DMS114 treated with DMSO at 0.1 percent for 48 hours (cell line): Measurements from ENCODE around the gene THSD7A.

ENCODE experiments used
- DNase-seq: peaks from one replicate; lab custom pipeline; 2025; ENCODE audit not compliant: unreplicated experiment; lab: John Stamatoyannopoulos, UW

The THSD7A gene

DNA sequence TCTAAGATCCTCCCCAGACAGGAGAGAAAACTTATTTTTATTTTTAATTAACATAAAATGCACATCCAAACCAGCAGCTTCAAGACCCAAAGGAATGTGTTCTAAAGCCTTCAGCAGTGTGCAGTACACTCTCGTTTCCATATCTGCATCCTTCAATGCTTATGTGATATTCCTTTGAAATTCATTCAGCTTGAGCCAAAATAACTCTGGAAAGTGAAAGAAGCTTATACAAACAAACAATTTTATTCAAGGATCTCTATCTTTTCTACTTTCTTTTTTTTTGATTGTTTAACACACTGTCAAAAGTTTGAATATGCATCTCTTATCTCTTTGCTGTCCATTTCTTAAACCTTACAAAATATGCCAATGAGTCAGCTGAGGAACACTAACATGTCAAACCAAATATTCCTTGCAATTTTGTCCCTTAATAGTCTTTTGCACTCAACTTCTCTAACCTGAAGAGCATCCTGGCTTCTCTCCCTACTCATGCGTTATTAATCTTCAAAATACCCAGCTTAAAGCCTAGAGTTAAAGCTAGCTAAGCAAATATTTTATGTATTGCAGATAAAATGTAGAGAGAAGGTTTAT is 124.3 kb downstream of the THSD7A start:
- DNase-seq, result peak; percentile 37

- DNase-seq, result no peak
Observed at GRCh38 chr7:11706666-11707605, 125.1 kb downstream of the THSD7A start.

- DNase-seq, result no peak
Observed at GRCh38 chr7:11703829-11704228, 128.2 kb downstream of the THSD7A start.

DNA sequence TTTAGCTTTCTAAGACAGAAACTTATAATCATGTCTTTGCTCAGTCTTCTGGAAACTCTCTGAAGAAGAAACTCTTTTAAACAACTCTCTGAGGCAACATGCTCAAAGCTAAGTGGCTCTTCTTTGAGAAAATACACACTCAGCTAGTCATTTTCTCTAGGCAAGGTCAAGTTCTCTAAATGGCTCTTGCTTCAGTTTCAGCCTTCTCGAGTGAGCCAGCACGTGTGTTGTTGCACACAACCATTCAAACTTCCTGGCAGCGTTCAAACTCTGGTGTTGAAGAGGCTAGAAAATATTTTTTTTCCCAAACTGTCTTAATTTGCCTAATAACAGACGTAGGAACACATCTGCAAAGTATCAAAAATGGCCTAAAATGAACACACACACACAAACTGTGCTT is 129.1 kb downstream of the THSD7A start:
- DNase-seq, result no peak

DNA sequence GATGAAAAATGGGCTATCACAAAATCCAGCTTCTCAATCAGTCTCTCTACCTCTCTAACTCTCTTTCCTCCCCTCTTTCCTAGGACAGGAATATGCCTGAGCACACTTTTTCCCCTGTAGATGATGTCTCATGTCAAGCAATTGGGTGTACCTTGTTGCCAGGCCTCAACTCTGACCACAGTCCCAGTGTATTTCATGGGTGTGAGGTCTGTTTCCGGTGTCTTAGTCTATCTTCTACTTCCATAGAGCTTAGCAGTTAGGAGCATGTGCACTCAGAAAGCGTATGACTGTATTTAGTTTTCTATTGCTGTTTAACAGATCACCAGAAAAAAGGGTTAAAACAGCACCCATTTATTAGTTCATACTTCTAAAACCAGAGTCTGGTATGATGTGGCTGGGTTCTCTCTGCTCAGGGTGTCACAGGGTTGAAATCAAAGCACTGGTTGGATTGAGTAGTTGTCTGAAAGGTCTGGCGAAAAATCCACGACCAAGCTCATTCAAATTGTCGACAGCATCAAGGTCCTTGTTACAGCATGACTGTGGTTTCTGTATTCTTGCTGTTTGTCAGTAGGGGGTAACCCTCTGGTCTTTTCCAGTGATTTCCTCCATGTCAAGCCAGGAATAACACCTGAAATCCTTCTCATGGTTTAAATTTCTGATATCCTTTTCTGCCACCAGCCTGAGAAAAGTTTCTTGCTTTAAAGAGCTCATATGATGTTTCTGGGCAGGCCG is 130.0 kb downstream of the THSD7A start:
- DNase-seq, result no peak

- DNase-seq, result no peak
Observed at GRCh38 chr7:11699666-11700065, 132.3 kb downstream of the THSD7A start.

DNA sequence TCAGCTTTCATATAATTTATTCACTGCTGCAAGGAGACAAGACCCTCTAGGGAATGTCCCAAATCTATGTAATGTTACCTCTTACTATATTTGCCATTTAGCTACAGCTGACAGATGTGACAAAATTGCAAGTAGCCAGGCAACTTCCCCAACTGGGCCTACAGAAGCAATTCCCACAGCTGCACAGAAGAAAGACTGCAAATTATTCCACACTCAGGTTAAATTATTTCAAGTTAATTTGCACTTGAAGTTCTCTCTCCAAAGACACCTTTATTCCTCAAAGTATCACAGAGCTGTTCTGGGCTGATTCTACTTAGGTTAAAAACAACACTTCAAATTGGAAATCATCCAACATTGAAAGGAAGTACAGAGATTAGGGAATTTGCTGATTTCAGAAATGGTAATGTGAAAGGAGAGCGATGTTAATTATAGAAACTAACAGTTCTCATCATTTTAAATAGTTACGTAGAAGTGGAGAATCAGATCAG is 133.6 kb downstream of the THSD7A start:
- DNase-seq, result no peak

- no peak for DNase-seq
Observed at GRCh38 chr7:11690395-11690794, 141.6 kb downstream of the THSD7A start.

DNA sequence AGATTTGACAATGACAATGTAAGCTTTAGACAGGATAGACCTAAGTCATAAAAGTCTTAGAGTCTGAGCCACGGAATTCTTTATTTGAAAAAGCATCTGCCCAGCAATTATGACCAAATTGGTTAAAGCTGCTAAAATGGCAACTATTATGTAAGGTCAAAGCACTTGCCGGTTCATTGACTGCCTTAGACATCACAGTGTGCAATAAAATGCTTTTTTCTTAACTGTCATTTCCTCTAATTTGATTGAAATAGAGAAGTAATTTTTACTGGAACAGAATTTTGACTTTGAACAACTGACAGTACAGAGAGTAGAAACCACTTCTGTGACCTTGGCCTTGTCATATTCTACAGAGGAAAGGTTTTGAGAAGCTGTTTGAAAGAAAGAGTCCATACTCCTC is 142.9 kb downstream of the THSD7A start:
- DNase-seq, result no peak

DNA sequence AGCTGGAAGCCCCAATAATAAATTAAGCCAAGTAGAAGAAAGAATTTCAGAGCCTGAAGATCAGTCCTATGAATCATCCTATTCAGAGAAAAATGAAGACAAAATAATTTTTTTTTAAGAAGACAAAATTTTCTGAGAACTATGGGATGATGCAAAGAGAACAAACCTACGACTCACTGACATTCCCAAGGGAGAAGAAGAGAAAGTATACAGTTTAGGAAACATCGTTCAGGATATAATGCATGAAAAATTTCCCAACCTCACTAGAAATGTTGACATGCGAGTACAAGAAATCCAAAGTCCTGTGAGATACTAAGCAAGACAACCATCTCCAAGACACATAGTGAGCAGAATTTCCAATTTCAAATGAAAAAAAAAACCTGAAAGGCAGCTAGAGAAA is 150.5 kb downstream of the THSD7A start:
- no peak for DNase-seq

GRCh38 chr7:11675163-11675562 is 156.8 kb downstream of the THSD7A start:
- DNase-seq, result no peak

GRCh38 chr7:11668727-11669126 is 163.3 kb downstream of the THSD7A start:
- no peak for DNase-seq

DNA sequence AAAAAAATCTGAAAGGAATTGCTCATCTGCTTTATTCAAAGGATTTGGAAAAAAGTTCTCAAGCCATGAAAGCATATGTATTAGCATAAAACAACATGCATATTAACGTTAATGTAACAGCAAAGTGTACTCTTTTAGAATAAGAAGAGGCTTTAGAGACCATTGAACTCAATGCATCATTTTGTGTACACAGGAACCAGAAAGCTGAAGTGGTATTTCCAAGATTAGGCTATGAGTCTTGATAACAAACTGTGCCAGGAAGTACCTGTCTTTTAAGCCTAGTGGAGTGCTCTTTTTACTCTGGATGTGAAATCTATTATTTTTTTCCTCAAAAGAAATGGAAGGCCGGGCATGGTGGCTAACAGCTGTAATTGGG is 164.2 kb downstream of the THSD7A start:
- DNase-seq, result no peak

- DNase-seq, result no peak
Observed at GRCh38 chr7:11667071-11667809, 164.8 kb downstream of the THSD7A start.

DNA sequence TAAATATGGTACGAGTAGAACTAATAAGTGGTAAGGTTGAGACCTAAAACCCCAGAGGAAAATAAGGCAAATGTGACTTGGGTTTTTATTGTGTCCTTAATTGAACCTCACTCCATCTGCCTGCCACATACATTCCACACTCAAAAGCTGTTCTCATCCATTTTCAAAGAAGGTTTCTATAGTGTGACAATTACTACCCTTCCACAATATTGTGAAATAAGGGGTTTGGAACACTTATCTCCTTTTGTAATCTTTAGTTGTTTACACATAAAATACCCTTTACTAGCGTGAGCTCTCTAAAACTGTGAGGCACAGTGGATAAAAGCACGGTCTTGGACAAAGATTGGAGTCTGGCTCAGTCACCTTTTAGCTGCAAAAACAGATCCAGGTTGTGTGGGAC is 166.6 kb downstream of the THSD7A start:
- DNase-seq, result no peak

DNA sequence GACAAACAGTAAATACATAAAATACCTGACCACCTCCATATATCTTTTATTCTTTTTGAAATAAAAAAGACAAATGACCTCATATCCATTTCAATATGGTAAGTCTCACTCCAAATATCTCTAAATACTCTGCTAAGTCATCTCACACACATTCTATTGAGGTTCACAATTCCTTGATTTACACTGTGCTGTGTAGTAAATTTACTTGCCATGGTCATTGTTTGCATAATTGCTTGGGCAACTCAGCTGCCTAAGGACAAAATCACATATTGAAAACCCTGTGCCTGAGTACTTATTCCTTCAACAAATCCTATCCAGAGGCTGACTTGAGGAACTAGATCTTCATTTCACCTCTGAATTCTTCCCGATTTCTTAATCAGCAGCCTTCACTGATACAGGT is 176.4 kb downstream of the THSD7A start:
- DNase-seq, result no peak

- DNase-seq, result no peak
Observed at GRCh38 chr7:11655163-11655562, 176.8 kb downstream of the THSD7A start.

DNA sequence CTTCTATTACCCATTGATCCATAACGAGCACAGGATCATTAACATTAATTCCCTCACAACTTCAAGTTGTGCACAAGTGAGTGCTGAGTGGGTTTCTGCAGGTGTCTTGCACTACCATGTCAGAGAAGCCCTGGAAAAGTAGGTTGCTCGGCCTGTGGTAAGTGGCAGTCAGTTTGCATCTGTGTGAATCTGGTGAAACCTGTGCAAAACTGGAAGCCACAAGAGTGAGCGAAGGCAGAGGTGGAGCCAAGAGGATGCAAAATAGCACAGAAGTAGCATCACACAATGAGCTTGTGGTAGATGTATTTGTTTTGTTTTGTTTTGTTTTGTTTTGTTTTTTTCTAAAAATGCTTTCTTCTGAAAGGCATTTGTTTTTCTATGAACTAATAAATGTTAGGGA is 181.5 kb downstream of the THSD7A start:
- DNase-seq, result no peak

DNA sequence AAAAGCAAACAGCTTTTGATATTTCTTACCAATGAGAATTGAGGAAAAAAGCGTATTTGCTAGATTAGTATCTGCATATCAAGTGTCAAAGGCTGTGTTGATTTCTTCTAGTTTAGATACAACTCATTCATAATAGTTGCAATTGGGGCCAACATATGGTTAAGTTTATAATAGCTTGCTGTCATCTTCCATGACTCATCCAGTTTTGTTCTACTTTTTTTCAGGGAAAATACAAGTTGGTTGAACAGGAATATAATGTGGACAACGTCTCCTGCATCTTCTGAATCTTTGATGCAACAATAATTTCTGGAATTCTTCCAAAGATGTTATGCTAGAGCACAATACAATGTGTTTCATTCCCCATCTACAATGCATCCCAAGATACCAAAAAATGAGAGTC is 182.0 kb downstream of the THSD7A start:
- DNase-seq, result no peak

- DNase-seq, result no peak
Observed at GRCh38 chr7:11648980-11649379, 183.0 kb downstream of the THSD7A start.

GRCh38 chr7:11648101-11648500 is 183.9 kb downstream of the THSD7A start:
- no peak for DNase-seq
